HG02610 (cell line): ENCODE data around the gene PDRG1.
"Not testable (repeated sequence)": the region's sequence is repeated elsewhere in the genome, so short reads cannot be mapped to it uniquely, and the experiment has no call there.

Source experiments
- ATAC-seq: cut with Tn5 transposase; IDR thresholded peaks from one replicate; pipeline ENCODE4 v1.9.1; 2021; ENCODE audit warnings: mild to moderate bottlenecking, moderate library complexity; ENCODE audit not compliant: unreplicated experiment

Gene PDRG1

GRCh38 chr20:31929631-31930030, 22.2 kb downstream of the PDRG1 start:
- ATAC-seq: not testable (repeated sequence)

- ATAC-seq: no peak
Observed at GRCh38 chr20:31927627-31928159, 24.2 kb downstream of the PDRG1 start.

DNA sequence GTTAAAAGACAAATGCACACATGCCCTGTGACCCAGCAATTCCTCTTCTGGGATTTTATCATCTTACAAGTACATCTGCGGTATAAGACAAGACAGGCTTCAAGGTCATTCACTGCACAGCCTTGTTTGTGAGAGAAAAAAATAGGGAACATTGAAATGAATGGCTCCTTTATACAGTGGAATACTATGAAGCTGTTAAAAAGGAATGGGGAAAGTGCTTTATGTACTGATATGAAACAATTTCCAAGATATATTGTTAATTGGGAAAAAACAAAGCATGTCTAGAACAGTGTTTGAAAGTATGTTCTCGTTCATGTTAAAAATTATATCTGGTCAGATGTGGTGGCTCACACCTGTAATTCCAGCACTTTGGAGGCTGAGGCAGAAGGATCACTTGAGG, 25.4 kb downstream of the PDRG1 start:
- ATAC-seq: no peak

GRCh38 chr20:31925631-31926030, 26.2 kb downstream of the PDRG1 start:
- no peak for ATAC-seq

DNA sequence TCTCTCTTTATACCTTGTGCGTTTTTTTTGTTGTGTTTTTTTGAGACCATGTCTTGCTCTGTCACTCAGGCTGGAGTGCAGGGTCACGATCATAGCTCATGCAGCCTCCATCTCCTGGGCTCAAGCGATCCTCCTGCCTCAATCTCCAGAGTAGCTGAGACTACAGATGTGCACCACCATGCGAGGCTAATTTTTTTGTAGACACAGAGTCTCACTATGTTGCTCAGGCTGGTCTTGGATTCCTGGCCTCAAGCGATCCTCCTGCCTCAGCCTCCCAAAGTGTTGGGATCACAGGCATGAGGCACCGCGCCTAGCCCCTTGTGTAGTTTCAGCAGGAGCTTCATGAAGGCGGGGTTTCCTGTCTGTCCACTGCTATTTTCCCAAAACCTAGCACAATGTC, 27.3 kb downstream of the PDRG1 start:
- no peak for ATAC-seq

DNA sequence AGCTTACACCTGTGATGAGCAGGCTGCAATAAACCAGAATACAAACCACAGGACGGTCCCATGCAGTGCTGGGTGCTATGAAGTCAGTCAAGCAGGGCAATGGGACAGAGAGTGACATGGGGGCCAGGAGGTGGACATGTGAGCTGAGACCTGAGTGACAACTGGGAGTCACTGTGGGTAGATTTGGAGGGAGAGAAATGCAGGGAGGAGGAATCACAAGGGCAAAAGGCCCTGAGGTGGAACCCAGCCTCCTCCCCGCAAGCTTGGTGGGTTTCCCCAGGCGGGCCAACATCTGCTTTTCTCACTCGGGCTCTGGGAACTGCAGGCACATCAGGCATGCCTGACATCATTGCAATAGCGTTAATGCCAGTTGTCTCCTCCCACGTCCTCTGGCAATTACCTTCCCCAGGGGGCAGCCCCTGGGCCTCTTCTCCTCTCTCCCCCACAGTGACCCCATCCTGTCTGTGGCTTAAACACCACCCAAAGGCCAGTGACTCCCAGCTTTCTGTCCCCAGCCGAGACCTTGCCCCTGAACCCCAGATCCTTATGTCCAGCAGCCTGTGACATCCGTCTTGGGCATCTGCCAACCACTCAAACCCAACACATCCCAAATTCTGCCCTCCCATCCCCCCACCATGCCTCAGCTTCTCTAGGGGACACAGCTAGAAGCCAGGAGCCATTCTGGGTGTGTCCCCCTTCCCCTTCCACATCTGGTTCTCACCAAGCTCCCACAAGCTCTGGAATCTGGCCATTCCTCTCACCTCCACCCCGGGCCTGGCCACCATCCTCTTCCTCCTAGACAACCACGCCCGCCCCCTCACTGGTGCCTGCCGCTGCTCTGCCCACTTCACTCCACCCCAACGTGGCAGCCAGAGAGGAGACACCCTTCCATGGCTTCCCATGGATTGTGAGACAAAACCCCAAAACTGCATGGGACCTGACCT, 28.2 kb downstream of the PDRG1 start:
- ATAC-seq: peak; percentile 80

GRCh38 chr20:31922588-31922987, 29.3 kb downstream of the PDRG1 start:
- no peak for ATAC-seq

DNA sequence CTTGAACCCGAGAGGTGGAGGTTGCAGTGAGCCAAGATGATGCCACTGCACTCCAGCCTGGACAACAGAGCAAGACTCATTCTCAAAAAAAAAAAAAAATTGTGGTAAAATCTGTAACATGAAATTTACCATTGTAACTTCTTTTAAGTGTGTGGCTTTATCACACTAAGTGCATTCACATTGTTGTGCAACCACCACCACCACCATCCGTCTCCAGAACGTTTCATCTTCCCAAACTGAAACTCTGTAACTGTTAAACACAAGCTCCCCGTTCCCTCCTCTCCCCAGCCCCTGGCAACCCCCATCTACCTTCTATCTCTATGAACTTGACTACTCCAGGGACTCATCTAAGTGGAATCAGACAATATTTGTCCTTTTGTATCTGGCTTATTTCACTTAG, 29.7 kb downstream of the PDRG1 start:
- ATAC-seq: no peak

DNA sequence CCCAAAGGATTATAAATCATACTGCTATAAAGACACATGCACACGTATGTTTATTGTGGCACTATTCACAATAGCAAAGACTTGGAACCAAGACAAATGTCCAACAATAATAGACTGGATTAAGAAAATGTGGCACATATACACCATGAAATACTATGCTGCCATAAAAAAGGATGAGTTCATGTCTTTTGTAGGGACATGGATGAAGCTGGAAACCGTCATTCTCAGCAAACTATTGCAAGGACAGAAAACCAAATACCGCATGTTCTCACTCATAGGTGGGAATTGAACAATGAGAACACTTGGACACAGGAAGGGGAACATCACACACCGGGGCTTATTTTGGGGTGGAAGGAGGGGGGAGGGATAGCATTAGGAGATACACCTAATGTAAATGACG, 30.4 kb downstream of the PDRG1 start:
- ATAC-seq: not testable (repeated sequence)

DNA sequence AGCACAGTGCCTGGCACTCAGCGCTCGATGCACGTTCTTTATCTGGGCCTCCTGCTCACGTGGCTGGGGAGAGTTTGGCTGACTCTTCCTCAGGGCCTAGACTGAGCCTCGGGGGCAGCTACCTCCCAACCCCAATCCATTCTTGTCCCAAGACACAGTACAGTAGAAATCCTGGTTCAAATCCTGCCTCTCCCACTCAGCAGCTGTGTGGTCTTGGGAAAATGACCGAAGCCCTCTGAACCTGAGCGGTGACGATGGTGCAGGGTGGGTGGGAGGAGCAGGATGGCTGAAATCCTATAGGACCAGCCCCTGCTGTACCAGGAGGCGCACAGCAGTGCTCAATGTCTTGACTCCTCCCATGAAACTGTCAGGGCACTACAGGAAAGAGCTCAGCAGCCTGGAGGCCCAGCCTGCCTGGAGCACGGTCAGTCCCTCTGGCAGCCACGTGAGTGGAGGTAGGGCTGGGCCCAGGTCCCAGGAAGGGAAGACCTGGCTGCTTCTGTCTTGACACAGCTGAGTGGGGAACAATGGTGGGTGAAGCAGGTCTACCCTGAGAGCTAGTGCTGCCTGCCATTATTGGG, 31.5 kb downstream of the PDRG1 start:
- ATAC-seq: no peak

DNA sequence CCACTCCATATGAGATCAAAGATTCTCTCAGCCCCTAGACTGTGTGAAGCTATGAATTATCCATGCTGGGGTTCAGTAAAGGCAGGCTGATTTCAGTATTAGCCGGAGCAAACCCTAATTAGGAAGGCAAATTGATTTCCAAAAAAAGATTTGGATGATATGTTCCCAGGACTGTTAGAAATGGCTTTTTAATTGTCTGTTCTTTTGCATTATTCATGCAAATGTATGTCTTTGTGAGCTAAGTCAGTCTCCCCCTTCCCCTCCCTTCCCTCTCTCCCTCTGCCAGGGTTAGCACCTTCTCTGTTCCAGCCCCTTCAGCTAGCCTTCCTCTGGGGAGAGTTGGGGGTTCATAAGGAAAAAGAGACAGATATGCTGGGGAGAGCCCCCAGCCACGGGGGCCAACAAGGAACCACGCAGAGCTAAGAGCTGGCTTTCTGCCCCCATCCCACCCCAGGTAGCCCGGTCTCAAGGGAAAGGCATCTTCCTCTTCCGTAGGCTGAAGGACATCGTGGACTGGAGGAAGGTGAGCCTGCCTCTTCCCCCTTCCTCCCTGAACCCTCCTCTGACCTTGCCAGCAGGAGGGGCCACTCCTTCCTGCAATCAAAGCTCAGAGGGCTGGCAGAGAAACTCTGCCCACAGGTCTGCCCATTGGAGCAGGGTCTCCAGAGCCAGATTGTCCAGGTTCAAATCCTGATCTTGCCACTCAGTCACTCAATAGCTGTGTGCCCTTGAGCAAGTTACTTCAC, 32.3 kb downstream of the PDRG1 start:
- ATAC-seq: no peak

- no peak for ATAC-seq
Observed at GRCh38 chr20:31918466-31919105, 33.3 kb downstream of the PDRG1 start.

DNA sequence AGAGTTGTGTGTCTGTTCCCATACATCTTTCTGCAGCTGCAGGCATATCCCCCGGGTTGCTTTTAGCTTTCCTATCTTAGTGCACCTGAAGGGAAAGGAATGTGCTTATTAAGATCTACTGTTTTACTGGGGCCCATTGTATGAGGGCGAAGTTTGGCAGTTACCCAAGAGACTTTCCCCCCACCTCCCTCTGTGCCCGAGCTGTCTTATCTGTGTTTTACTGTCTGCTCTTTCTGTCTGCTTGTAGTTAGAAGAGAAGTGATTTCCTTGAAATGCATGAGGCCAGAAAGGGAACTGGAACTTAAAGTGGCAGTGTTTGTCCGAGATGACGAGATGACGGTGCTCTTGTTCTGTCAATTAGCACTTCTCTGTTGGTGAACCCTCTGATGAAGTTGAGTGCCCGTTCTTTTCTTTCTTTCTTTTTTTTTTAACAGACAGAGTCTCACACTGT, 33.9 kb downstream of the PDRG1 start:
- ATAC-seq: not testable (repeated sequence)

GRCh38 chr20:31916708-31917107, 35.1 kb downstream of the PDRG1 start:
- ATAC-seq: no peak

GRCh38 chr20:31915491-31916280, 36.2 kb downstream of the PDRG1 start:
- no peak for ATAC-seq

DNA sequence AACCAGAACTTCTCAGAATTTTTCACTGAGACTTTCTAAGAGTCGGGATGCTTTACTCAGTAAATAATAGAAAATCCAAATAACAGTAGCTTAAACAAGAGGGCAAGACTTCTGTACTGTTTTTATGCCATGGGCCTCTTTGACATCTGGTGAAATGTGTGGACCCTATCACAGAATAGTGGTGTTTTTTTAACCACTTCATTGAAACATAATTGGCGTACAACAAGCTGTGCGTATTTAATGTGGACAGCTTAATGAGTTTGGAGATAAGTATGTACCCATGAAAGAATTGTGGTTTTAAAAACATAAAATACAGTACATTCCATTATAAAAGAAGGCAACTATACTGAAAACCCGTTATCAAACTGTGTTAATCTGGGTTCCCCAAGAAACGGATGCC, 37.7 kb downstream of the PDRG1 start:
- ATAC-seq: no peak

GRCh38 chr20:31913431-31914157, 38.3 kb downstream of the PDRG1 start:
- no peak for ATAC-seq

DNA sequence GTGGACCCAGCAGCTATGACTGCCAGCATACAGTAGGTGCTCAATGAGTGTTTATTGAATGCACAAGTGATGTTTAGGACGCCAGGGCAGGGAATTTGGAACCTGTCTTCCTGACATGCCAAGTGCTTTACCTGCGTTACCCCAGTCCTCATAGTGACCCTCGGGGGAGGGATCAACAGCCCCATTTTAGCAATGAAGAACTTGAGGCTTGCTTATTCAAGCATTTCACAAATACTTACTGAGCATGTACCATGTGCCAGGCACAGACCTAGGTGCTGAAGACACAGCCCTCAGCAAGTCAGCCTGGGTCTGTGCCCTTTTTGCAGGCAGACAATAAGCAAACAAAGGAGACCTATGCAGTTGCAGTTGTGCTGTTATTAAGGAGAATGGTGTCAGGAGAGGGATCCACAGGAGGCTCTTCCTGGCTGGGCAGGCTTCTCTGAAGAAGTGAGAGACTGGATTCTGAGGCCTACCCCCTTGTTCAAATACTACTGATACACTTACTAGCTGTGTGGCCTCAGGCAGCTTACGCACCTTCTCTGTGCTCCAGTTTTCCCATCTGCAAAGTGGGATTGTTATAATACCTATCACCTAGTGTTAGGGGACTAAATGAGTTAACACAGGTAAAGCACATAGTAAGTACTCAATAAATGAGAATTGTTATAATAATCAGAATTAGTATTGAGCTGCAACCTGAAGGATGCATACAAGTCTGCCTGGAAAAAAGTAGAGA, 41.6 kb downstream of the PDRG1 start:
- ATAC-seq: no peak
